CD14-positive monocyte (primary cell): ENCODE results near the gene NFU1. TPM values are rescaled to one million over a fixed set of nuclear protein-coding genes. Genes with fewer than 3 reads are reported as not detected.

Source experiments
- DNase-seq, 3 donors: peaks; one replicate each; pipeline ENCODE4 v3.0.0-alpha.2; 2011 to 2022
- H2AFZ ChIP-seq: 2 replicates; pipeline ENCODE4 v1.6.0; 2012; ENCODE audit warnings: mild to moderate bottlenecking, low read depth, low read length, inconsistent platforms; ENCODE audit not compliant: insufficient read depth, poor library complexity, severe bottlenecking
- H3K27ac ChIP-seq, 2 donors: 1 replicate in 1 of 2; 2 replicates in 1 of 2; pipeline ENCODE4 v1.5.1; 2012 to 2013; ENCODE audit warnings: low read length in 2 of 2, control low read depth in 1 of 2, inconsistent platforms in 1 of 2, low read depth in 1 of 2, mild to moderate bottlenecking in 1 of 2
- H3K27me3 ChIP-seq, 2 donors: one replicate each; pipeline versions ENCODE4 v1.6.0 to v1.6.1; 2011 to 2013; ENCODE audit warnings: low read length in 2 of 2; ENCODE audit not compliant: control insufficient read depth in 2 of 2, insufficient read depth in 2 of 2
- H3K36me3 ChIP-seq, 2 donors: replicated peaks in 1 of 2; 1 replicate in 1 of 2; 2 replicates in 1 of 2; pipeline versions ENCODE4 v1.5.1 to v1.6.1; 2012 to 2013; ENCODE audit warnings: low read length in 2 of 2, control low read depth in 1 of 2, inconsistent platforms in 1 of 2, mild to moderate bottlenecking in 1 of 2; ENCODE audit not compliant: insufficient read depth in 2 of 2, control insufficient read depth in 1 of 2
- H3K4me1 ChIP-seq, 2 donors: 1 replicate in 1 of 2; 2 replicates in 1 of 2; pipeline versions ENCODE4 v1.5.1 to v1.6.1; 2012 to 2013; ENCODE audit warnings: low read length in 2 of 2, control low read depth in 1 of 2, inconsistent platforms in 1 of 2, mild to moderate bottlenecking in 1 of 2, moderate library complexity in 1 of 2; ENCODE audit not compliant: insufficient read depth in 2 of 2, control insufficient read depth in 1 of 2
- H3K4me2 ChIP-seq: replicated peaks from 2 replicates; pipeline ENCODE3; 2012; ENCODE audit warnings: low read length, moderate library complexity, mild to moderate bottlenecking; ENCODE audit not compliant: poor library complexity, severe bottlenecking; ENCODE audit errors: extremely low read depth
- H3K4me3 ChIP-seq, 3 experiments: fragments of 200-600 bp in 1 of 3; sonication (generic) in 1 of 3; replicated peaks in 1 of 3; 1 replicate in 2 of 3; 2 replicates in 1 of 3; pipeline ENCODE4 v1.5.1; 2011 to 2013; ENCODE audit warnings: low read length in 3 of 3, mild to moderate bottlenecking in 3 of 3, control low read depth in 2 of 3, low read depth in 2 of 3, inconsistent platforms in 1 of 3, moderate library complexity in 1 of 3
- H3K79me2 ChIP-seq: 2 replicates; pipeline ENCODE4 v1.6.0; 2012; ENCODE audit warnings: mild to moderate bottlenecking, control low read depth, inconsistent platforms, low read length, moderate library complexity; ENCODE audit not compliant: insufficient read depth
- H3K9ac ChIP-seq: 2 replicates; pipeline ENCODE4 v1.6.0; 2017; ENCODE audit warnings: low read length, mild to moderate bottlenecking; ENCODE audit not compliant: insufficient read depth, poor library complexity, severe bottlenecking
- H3K9me3 ChIP-seq, 2 donors: replicated peaks in 1 of 2; 1 replicate in 1 of 2; 2 replicates in 1 of 2; pipeline versions ENCODE4 v1.5.1 to v1.6.1; 2012 to 2013; ENCODE audit warnings: low read length in 2 of 2, control low read depth in 1 of 2; ENCODE audit not compliant: control insufficient read depth in 1 of 2, insufficient read depth in 1 of 2
- H4K20me1 ChIP-seq: 2 replicates; pipeline ENCODE4 v1.6.0; 2012; ENCODE audit warnings: mild to moderate bottlenecking, low read length, control low read depth, moderate library complexity; ENCODE audit not compliant: insufficient read depth
- H3K27ac Mint-ChIP-seq, 7 donors: one replicate each; pipeline ENCODE4 v1.8.0; 2020; ENCODE audit warnings: mild to moderate bottlenecking in 7 of 7, mixed read lengths in 7 of 7, moderate library complexity in 6 of 7, inconsistent platforms in 2 of 7
- H3K27me3 Mint-ChIP-seq, 3 donors: one replicate each; pipeline ENCODE4 v1.8.0; 2021 to 2022; ENCODE audit warnings: low read depth in 3 of 3, mild to moderate bottlenecking in 3 of 3, mixed read lengths in 3 of 3, moderate library complexity in 3 of 3, inconsistent platforms in 1 of 3
- H3K36me3 Mint-ChIP-seq, 2 donors: one replicate each; pipeline ENCODE4 v1.8.0; 2020; ENCODE audit warnings: mixed read lengths in 2 of 2, inconsistent platforms in 1 of 2, mild to moderate bottlenecking in 1 of 2
- H3K4me1 Mint-ChIP-seq: one replicate; pipeline ENCODE4 v1.8.0; 2020; ENCODE audit warnings: mild to moderate bottlenecking, mixed read lengths
- H3K4me3 Mint-ChIP-seq, 2 donors: one replicate each; pipeline ENCODE4 v1.8.0; 2020; ENCODE audit warnings: mild to moderate bottlenecking in 2 of 2, mixed read lengths in 2 of 2, moderate library complexity in 1 of 2
- H3K9me3 Mint-ChIP-seq, 7 donors: one replicate each; pipeline ENCODE4 v1.8.0; 2020 to 2022; ENCODE audit warnings: mixed read lengths in 7 of 7, mild to moderate bottlenecking in 6 of 7, moderate library complexity in 6 of 7, inconsistent platforms in 2 of 7
- WGBS: methylation state at CpG from one replicate; pipeline ENCODE4 v1.1.5; 2013; ENCODE audit warnings: missing lambda C conversion rate; ENCODE audit not compliant: insufficient coverage; 5-methylcytosine and 5-hydroxymethylcytosine counted together
- intact Hi-C, 2 donors: fragments of 100-400 bp; cut with micrococcal nuclease; formaldehyde crosslinking; loops; one replicate each; pipeline versions ENCODE4 v1.15.0 to v1.15.1; 2023
- polyA plus RNA-seq, 3 donors: library from polyadenylated mRNA; depleted of rRNA in 1 of 3; unstranded in 2 of 3; stranded (reverse) in 1 of 3; fragments of 300-500 nt in 2 of 3; fragments of >200 nt in 1 of 3; fragmentation: Illumina TruSeq in 2 of 3; gene quantifications; 1 replicate in 2 of 3; 2 replicates in 1 of 3; pipeline ENCODE4 v1.2.3, GENCODE V29; 2012 to 2021
- TF ChIP-seq, protein P1 (sequence below): fragments of 200-600 bp; IDR thresholded peaks from one replicate; pipeline ENCODE4 v1.8.0; 2022; ENCODE audit warnings: antibody characterized with exemption, mild to moderate bottlenecking

NFU1 gene
- polyA plus RNA-seq, 3 donors = 10.5 to 56.1 (median 43.0) TPM

DNA sequence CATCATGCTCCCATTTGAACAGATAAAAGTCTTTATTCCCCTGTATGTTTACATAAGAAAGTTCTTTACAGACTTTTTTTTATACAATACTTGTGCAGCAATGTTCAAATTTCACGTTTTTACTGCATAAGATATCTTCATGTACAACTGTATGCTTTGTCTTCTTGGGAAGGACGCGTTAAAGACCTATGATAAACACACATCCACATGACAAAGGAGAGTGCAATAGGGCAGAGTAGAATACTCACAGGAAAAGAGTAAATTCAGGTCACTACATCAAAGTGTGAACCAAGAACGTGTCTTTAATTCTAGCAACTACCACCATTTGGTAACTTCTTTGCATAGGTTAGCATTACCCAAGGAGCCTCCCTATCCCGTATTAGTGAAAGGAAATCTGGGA, 33.7 kb upstream of the NFU1 start:
- peaks cover 35 to 42% of the 10 kb centered on the region in 2 donors for H3K36me3 Mint-ChIP-seq
- peaks cover 0 to 1% (median 0%) of the 10 kb centered on the region in 3 donors for H3K27me3 Mint-ChIP-seq
- Histone ChIP-seq H3K9ac (no peak overlapping the region), H3K36me3 (peaks cover 24 to 58% of the 10 kb centered on the region in 2 donors), H3K27ac (no peak overlapping the region), H3K27me3 (no peaks in the 10 kb centered on the region), H4K20me1 (no peaks in the 10 kb centered on the region), H3K79me2 (no peaks in the 10 kb centered on the region), H3K4me1 (no peaks in the 10 kb centered on the region), H2AFZ (no peak overlapping the region), H3K4me2 (no peak overlapping the region), H3K4me3 (no peak overlapping the region), H3K9me3 (no peaks in the 10 kb centered on the region)
- H3K9me3 Mint-ChIP-seq = no peaks in the 10 kb centered on the region
- H3K27ac Mint-ChIP-seq = no peak overlapping the region
- H3K4me1 Mint-ChIP-seq = peaks cover 2% of the 10 kb centered on the region
- no peak for DNase-seq
- TF ChIP-seq, protein P1, sequence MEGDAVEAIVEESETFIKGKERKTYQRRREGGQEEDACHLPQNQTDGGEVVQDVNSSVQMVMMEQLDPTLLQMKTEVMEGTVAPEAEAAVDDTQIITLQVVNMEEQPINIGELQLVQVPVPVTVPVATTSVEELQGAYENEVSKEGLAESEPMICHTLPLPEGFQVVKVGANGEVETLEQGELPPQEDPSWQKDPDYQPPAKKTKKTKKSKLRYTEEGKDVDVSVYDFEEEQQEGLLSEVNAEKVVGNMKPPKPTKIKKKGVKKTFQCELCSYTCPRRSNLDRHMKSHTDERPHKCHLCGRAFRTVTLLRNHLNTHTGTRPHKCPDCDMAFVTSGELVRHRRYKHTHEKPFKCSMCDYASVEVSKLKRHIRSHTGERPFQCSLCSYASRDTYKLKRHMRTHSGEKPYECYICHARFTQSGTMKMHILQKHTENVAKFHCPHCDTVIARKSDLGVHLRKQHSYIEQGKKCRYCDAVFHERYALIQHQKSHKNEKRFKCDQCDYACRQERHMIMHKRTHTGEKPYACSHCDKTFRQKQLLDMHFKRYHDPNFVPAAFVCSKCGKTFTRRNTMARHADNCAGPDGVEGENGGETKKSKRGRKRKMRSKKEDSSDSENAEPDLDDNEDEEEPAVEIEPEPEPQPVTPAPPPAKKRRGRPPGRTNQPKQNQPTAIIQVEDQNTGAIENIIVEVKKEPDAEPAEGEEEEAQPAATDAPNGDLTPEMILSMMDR = no peak
- intact Hi-C loops = no loop called here
- H3K4me3 Mint-ChIP-seq = no peak overlapping the region
- no CpG with 5 or more reads among the region's 5 CpGs for WGBS

DNA sequence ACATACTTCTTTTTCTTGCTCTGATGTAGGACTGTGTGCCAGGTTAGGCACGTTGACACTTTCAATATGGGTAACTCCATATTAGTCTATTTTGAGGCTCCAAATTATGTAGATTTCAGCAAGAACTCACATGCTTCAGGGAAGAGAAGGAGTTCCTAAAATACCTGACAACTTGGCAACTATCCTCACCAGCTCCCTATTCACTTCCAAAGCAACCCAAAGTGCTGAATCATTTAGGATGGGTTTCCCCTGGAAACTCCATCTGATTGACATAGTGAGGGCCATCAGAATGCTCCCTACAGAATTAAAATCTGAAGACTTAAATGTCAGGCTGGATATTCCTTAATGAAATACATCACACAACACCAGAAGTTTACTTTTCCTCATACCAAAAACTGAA, 32.5 kb upstream of the NFU1 start:
- Mint-ChIP-seq H3K27me3 (no peaks in the 10 kb centered on the region), H3K4me1 (no peaks in the 10 kb centered on the region), H3K36me3 (peaks cover 36 to 43% of the 10 kb centered on the region in 2 donors), H3K4me3 (no peak overlapping the region), H3K9me3 (no peaks in the 10 kb centered on the region), H3K27ac (no peak overlapping the region)
- Histone ChIP-seq H3K27me3 (no peaks in the 10 kb centered on the region), H3K79me2 (no peaks in the 10 kb centered on the region), H3K4me1 (no peaks in the 10 kb centered on the region), H3K36me3 (peaks cover 24 to 58% of the 10 kb centered on the region in 2 donors), H3K9ac (no peak overlapping the region), H2AFZ (no peak overlapping the region), H3K27ac (no peak overlapping the region), H3K4me2 (no peak overlapping the region), H3K9me3 (no peaks in the 10 kb centered on the region), H3K4me3 (no peak overlapping the region), H4K20me1 (no peaks in the 10 kb centered on the region)
- TF ChIP-seq, protein P1 = no peak
- DNase-seq = no peak
- intact Hi-C loops = no loop called here
- no CpG with 5 or more reads among the region's 1 CpG for WGBS
